Nephron progenitor cell (in vitro differentiated cells): ENCODE results near the gene GNAT2.

Source experiments
- DNase-seq: peaks from one replicate; pipeline ENCODE4 v3.0.0; 2021
- H3K27ac Mint-ChIP-seq: 2 replicates; pipeline ENCODE4 v1.8.0; 2021; ENCODE audit warnings: mild to moderate bottlenecking, moderate library complexity, mixed read lengths
- H3K27me3 Mint-ChIP-seq: 2 replicates; pipeline ENCODE4 v1.8.0; 2021; ENCODE audit warnings: mild to moderate bottlenecking, low read depth, mixed read lengths; ENCODE audit not compliant: poor library complexity
- H3K36me3 Mint-ChIP-seq: 2 replicates; pipeline ENCODE4 v1.8.0; 2021; ENCODE audit warnings: low read depth, mixed read lengths
- H3K4me1 Mint-ChIP-seq: 2 replicates; pipeline ENCODE4 v1.8.0; 2021; ENCODE audit warnings: mixed read lengths
- H3K4me3 Mint-ChIP-seq: 2 replicates; pipeline ENCODE4 v1.8.0; 2021; ENCODE audit warnings: mild to moderate bottlenecking, moderate library complexity, mixed read lengths
- H3K9me3 Mint-ChIP-seq: 2 replicates; pipeline ENCODE4 v1.8.0; 2021; ENCODE audit warnings: mild to moderate bottlenecking, moderate library complexity, mixed read lengths
- CTCF ChIP-seq: fragments of 200-600 bp; sonication (generic); IDR thresholded peaks from 2 replicates; pipeline ENCODE4 v1.5.0; 2021; ENCODE audit warnings: antibody characterized with exemption

The GNAT2 gene

GRCh38 chr1:109635862-109636200 lies 16.4 kb upstream of the GNAT2 start:
- Mint-ChIP-seq H3K27ac (no peak overlapping the region), H3K27me3 (peaks cover 3% of the 10 kb centered on the region), H3K36me3 (peaks cover 11% of the 10 kb centered on the region), H3K4me1 (peaks cover 23% of the 10 kb centered on the region), H3K9me3 (no peaks in the 10 kb centered on the region), H3K4me3 (no peak overlapping the region)
- no peak for TF ChIP-seq CTCF
- no peak for DNase-seq

- peaks cover 21% of the 10 kb centered on the region for H3K4me1 Mint-ChIP-seq
- DNase-seq, result no peak
- no peak overlapping the region for H3K4me3 Mint-ChIP-seq
- H3K36me3 Mint-ChIP-seq, result peaks cover 13% of the 10 kb centered on the region
- no peak for TF ChIP-seq CTCF
- no peak overlapping the region for H3K27ac Mint-ChIP-seq
- peaks cover 3% of the 10 kb centered on the region for H3K27me3 Mint-ChIP-seq
- no peaks in the 10 kb centered on the region for H3K9me3 Mint-ChIP-seq
Measured at GRCh38 chr1:109634771-109635750, 15.6 kb upstream of the GNAT2 start.

GRCh38 chr1:109634292-109634691 lies 14.9 kb upstream of the GNAT2 start:
- H3K4me1 Mint-ChIP-seq, result peaks cover 19% of the 10 kb centered on the region
- no peak overlapping the region for H3K27ac Mint-ChIP-seq
- DNase-seq, result no peak
- no peak overlapping the region for H3K4me3 Mint-ChIP-seq
- H3K27me3 Mint-ChIP-seq, result peaks cover 3% of the 10 kb centered on the region
- no peak for TF ChIP-seq CTCF
- H3K36me3 Mint-ChIP-seq, result peaks cover 20% of the 10 kb centered on the region
- H3K9me3 Mint-ChIP-seq, result no peaks in the 10 kb centered on the region

- DNase-seq, result no peak
- Mint-ChIP-seq H3K36me3 (peaks cover 28% of the 10 kb centered on the region), H3K27ac (peak overlapping the region; percentile 66), H3K27me3 (no peaks in the 10 kb centered on the region), H3K4me3 (no peak overlapping the region), H3K9me3 (no peaks in the 10 kb centered on the region), H3K4me1 (peaks cover 24% of the 10 kb centered on the region)
- TF ChIP-seq CTCF, result no peak
Measured at GRCh38 chr1:109632671-109633346, 13.4 kb upstream of the GNAT2 start.

GRCh38 chr1:109631513-109632505 lies 12.4 kb upstream of the GNAT2 start:
- DNase-seq, result no peak
- Mint-ChIP-seq H3K9me3 (no peaks in the 10 kb centered on the region), H3K4me3 (no peak overlapping the region), H3K27ac (no peak overlapping the region), H3K36me3 (peaks cover 33% of the 10 kb centered on the region), H3K27me3 (no peaks in the 10 kb centered on the region), H3K4me1 (peaks cover 28% of the 10 kb centered on the region)
- TF ChIP-seq CTCF, result no peak
